K562 (cell line): Measurements from ENCODE around the gene TPCN1. TPM values are rescaled to one million over a fixed set of nuclear protein-coding genes. Genes with fewer than 3 reads are reported as not detected.

Experiments
- ATAC-seq: fragments of 200-7000 bp; cut with Tn5 transposase; 3 replicates; pipeline ENCODE4 v1.9.1; 2020; ENCODE audit warnings: moderate library complexity
- BruUV-seq: library from RNA; stranded (reverse); fragments of 400-500 nt; replicated peaks from 2 replicates; lab custom pipeline; 2021; lab: Mats Ljungman, UMichigan
- CTCF ChIA-PET: fragments of 300-600 bp; formaldehyde crosslinking; extraction: SDS; loops from one replicate; lab custom pipeline; 2021; ENCODE audit warnings: low intra/inter-chr PET ratio; lab: Yijun Ruan, JAX
- POLR2A ChIA-PET: fragments of 300-600, 350-650 bp; sonication (Branson Sonifier 250); formaldehyde crosslinking; extraction: SDS; loops from one replicate; lab custom pipeline; 2021; ENCODE audit warnings: antibody characterized with exemption, inconsistent platforms; lab: Yijun Ruan, JAX
- DNase-seq, 4 experiments: peaks; one replicate each; pipeline versions ENCODE4 v3.0.0 to v3.0.0-alpha.2; 2011 to 2018; ENCODE audit warnings: low spot score in 3 of 4, mixed read lengths in 3 of 4; ENCODE audit errors: extremely low read depth in 1 of 4
- FAIRE-seq: peaks from 2 replicates; lab custom pipeline; 2011; peaks lifted over from hg19 to GRCh38; lab: Jason Lieb, UNC
- H2AFZ ChIP-seq: 2 replicates; pipeline ENCODE4 v1.6.0; 2011; ENCODE audit warnings: low read depth, low read length, control low read depth, inconsistent platforms
- H3K27ac ChIP-seq: fragments of 200-600 bp; 3 replicates; pipeline ENCODE4 v1.8.0; 2011; ENCODE audit warnings: low read depth, mild to moderate bottlenecking, control low read depth, inconsistent platforms, low read length, moderate library complexity, mixed read lengths; ENCODE audit errors: extremely low read depth
- H3K27me3 ChIP-seq, 2 experiments: fragments of 300-600 bp in 1 of 2; 2 replicates in 1 of 2; 3 replicates in 1 of 2; pipeline versions ENCODE4 v1.6.0 to v1.8.0; 2011; ENCODE audit warnings: inconsistent platforms in 2 of 2, low read length in 2 of 2, mild to moderate bottlenecking in 1 of 2, mixed read lengths in 1 of 2, moderate library complexity in 1 of 2; ENCODE audit not compliant: control insufficient read depth in 2 of 2, insufficient read depth in 2 of 2
- H3K36me3 ChIP-seq: fragments of 300-600 bp; 3 replicates; pipeline ENCODE4 v1.8.0; 2011; ENCODE audit warnings: mild to moderate bottlenecking, low read length, inconsistent platforms; ENCODE audit not compliant: control insufficient read depth, insufficient read depth
- H3K4me1 ChIP-seq, 2 experiments: fragments of 200-600 bp in 1 of 2; replicated peaks in 1 of 2; 2 replicates in 1 of 2; 3 replicates in 1 of 2; pipeline versions ENCODE4 v1.5.1 to v1.8.0; 2011; ENCODE audit warnings: inconsistent platforms in 2 of 2, low read length in 2 of 2, mild to moderate bottlenecking in 1 of 2, mixed read lengths in 1 of 2, moderate library complexity in 1 of 2; ENCODE audit not compliant: control insufficient read depth in 2 of 2, insufficient read depth in 2 of 2
- H3K4me2 ChIP-seq: 2 replicates; pipeline ENCODE4 v1.6.1; 2011; ENCODE audit warnings: low read length, control low read depth, inconsistent platforms, mixed read lengths; ENCODE audit not compliant: insufficient read depth
- H3K4me3 ChIP-seq: fragments of 200-600 bp; sonication (generic), shearing (Covaris generic); 2 replicates; pipeline ENCODE4 v1.5.1; 2016; ENCODE audit warnings: control low read depth, inconsistent platforms
- H3K79me2 ChIP-seq: fragments of 200-600 bp; 3 replicates; pipeline ENCODE4 v1.8.0; 2011; ENCODE audit warnings: low read length, inconsistent platforms; ENCODE audit not compliant: control insufficient read depth, insufficient read depth
- H3K9ac ChIP-seq, 2 experiments: 2 replicates each; pipeline versions ENCODE4 v1.6.0 to v1.6.1; 2011; ENCODE audit warnings: low read depth in 2 of 2, low read length in 2 of 2, control low read depth in 1 of 2, inconsistent platforms in 1 of 2, mild to moderate bottlenecking in 1 of 2, mixed read lengths in 1 of 2; ENCODE audit not compliant: insufficient read depth in 1 of 2
- H3K9me1 ChIP-seq: one replicate; pipeline ENCODE4 v1.6.0; 2011; ENCODE audit warnings: inconsistent platforms, mild to moderate bottlenecking, low read length, moderate library complexity; ENCODE audit not compliant: control insufficient read depth, insufficient read depth
- H3K9me3 ChIP-seq: replicated peaks from 2 replicates; pipeline ENCODE4 v1.5.1; 2011; ENCODE audit warnings: low read depth, low read length, inconsistent platforms; ENCODE audit not compliant: control insufficient read depth, insufficient read depth
- H4K20me1 ChIP-seq: replicated peaks from 2 replicates; pipeline ENCODE4 v1.6.1; 2011; ENCODE audit warnings: low read length, inconsistent platforms, mixed read lengths; ENCODE audit not compliant: control insufficient read depth, insufficient read depth
- AFF4 ChIP-seq: sonication (generic); formaldehyde crosslinking; IDR thresholded peaks from 2 replicates; pipeline ENCODE4 v1.8.0; 2023; ENCODE audit warnings: mild to moderate bottlenecking, missing genetic modification reagents
- ARID3A ChIP-seq: IDR thresholded peaks from 2 replicates; pipeline ENCODE4 v1.6.1; 2012; ENCODE audit warnings: low read depth, low read length, improper control_type of control experiment, borderline replicate concordance
- ARID4B ChIP-seq: sonication (generic); formaldehyde crosslinking; IDR thresholded peaks from 2 replicates; pipeline ENCODE4 v1.8.0; 2022; ENCODE audit warnings: mild to moderate bottlenecking, missing genetic modification reagents
- COPS2 ChIP-seq: fragments of 450-650 bp; conservative IDR thresholded peaks from 2 replicates; pipeline ENCODE4 v1.6.1; 2016; ENCODE audit warnings: mild to moderate bottlenecking, moderate library complexity
- IFI16 ChIP-seq: fragments of 250-450 bp; sonication (Bioruptor Pico); IDR thresholded peaks from 2 replicates; pipeline ENCODE4 v2.1.2; 2022; ENCODE audit warnings: mild to moderate bottlenecking, inconsistent platforms
- MCM2 ChIP-seq: fragments of 450-650 bp; IDR thresholded peaks from 2 replicates; pipeline ENCODE4 v1.6.1; 2017; ENCODE audit warnings: low read depth, mild to moderate bottlenecking
- PHTF2 ChIP-seq: fragments of 250-450 bp; sonication (Bioruptor Pico); IDR thresholded peaks from 2 replicates; pipeline ENCODE4 v1.5.0; 2021; ENCODE audit warnings: mild to moderate bottlenecking
- POU5F1 ChIP-seq: fragments of 150-350 bp; IDR thresholded peaks from 2 replicates; pipeline ENCODE4 v1.6.1; 2014; ENCODE audit warnings: borderline replicate concordance, low read length, low read depth, mild to moderate bottlenecking; ENCODE audit not compliant: partially characterized antibody
- SMAD2 ChIP-seq: fragments of 150-350 bp; IDR thresholded peaks from 2 replicates; pipeline ENCODE4 v1.6.1; 2014; ENCODE audit warnings: low read depth, mild to moderate bottlenecking, low read length
- SRF ChIP-seq, 2 experiments: fragments of 250-450, 450-650 bp in 1 of 2; sonication (Bioruptor Pico) in 1 of 2; sonication (generic) in 1 of 2; formaldehyde crosslinking; IDR thresholded peaks; 2 replicates each; pipeline versions ENCODE4 v1.5.0 to v1.5.1; 2020 to 2022; ENCODE audit warnings: mild to moderate bottlenecking in 1 of 2, missing genetic modification reagents in 1 of 2
- ZNF354B ChIP-seq: fragments of 250-450 bp; sonication (Bioruptor Pico); IDR thresholded peaks from 2 replicates; pipeline ENCODE4 v1.4.0; 2020
- WGBS: fragments of 100-300 bp; shearing (Covaris generic); methylation state at CpG from one replicate; pipeline ENCODE4 v1.1.6; 2016; ENCODE audit warnings: low coverage, mixed read lengths; ENCODE audit not compliant: insufficient coverage; ENCODE audit errors: missing lambda C conversion rate; 5-methylcytosine and 5-hydroxymethylcytosine counted together
- in situ Hi-C: fragments of 300-500 bp; cut with MboI; formaldehyde crosslinking; loops from 4 replicates; pipeline ENCODE4 v1.15.0; 2018; ENCODE audit warnings: inconsistent platforms, mixed read lengths
- intact Hi-C: fragments of 100-400 bp; cut with micrococcal nuclease; formaldehyde crosslinking; loops from 2 replicates; pipeline ENCODE4 v1.14.2; 2022
- polyA plus RNA-seq, 8 experiments: library from polyadenylated mRNA; depleted of rRNA in 4 of 8; stranded (reverse) in 5 of 8; unstranded in 3 of 8; fragments of >200 nt; fragmentation: Nextera tagmentation in 2 of 8; fragmentation: Illumina TruSeq in 1 of 8; extraction: Ambion mirVana in 2 of 8; extraction: Trizol in 1 of 8; gene quantifications; 2 replicates each; pipeline versions ENCODE4 v1.2.1 to v1.2.3, GENCODE V29; 2011 to 2014; ENCODE audit warnings: inconsistent platforms in 1 of 8, missing spikeins in 1 of 8
- total RNA-seq, 7 experiments: library from RNA; depleted of rRNA in 6 of 7; stranded (reverse); fragments of >200 nt in 6 of 7; fragmentation: Illumina TruSeq in 2 of 7; extraction: Trizol in 2 of 7; gene quantifications; 2 replicates each; pipeline versions ENCODE4 v1.2.1 to v1.2.3, GENCODE V29; 2011 to 2021; ENCODE audit warnings: low replicate concordance in 1 of 7

The TPCN1 gene
- total and polyA plus RNA-seq, 9 of the 15 experiments (the other 6 are each of a cell fraction or from before 2014, with no cell fraction given), result 0.80 to 23.8 (median 7.4) TPM

GRCh38 chr12:113239811-113240331 lies 18.6 kb downstream of the TPCN1 start (continued):
- no peak for TF ChIP-seq ARID4B

GRCh38 chr12:113240395-113240794 lies 19.1 kb downstream of the TPCN1 start:
- in situ Hi-C loops (no loop called here), intact Hi-C loops (no loop called here)
- POLR2A ChIA-PET, result interaction anchor here (0.7 to 3.4 kb wide), 2 partner anchors 17 to 113 kb away, joined by 3 to 25 read pairs; no protein-coding TSS in a partner anchor
- WGBS, result 95% methylated on average over 3 of the region's 3 CpGs
- BruUV-seq, result no TSS peak
- CTCF ChIA-PET, result no interaction called here
- ATAC-seq (no peak), DNase-seq (no peak), FAIRE-seq (no peak)
- Histone ChIP-seq H4K20me1 (no peaks in the 10 kb centered on the region), H3K4me1 (peaks cover 33 to 39% of the 10 kb centered on the region in 2 experiments), H3K79me2 (no peaks in the 10 kb centered on the region), H3K36me3 (peaks cover 31% of the 10 kb centered on the region), H3K9me1 (no peaks in the 10 kb centered on the region), H2AFZ (no peak overlapping the region), H3K27me3 (no peaks in the 10 kb centered on the region), H3K9me3 (no peaks in the 10 kb centered on the region), H3K4me3 (no peak overlapping the region), H3K4me2 (no peak overlapping the region), H3K9ac (no peak overlapping the region), H3K27ac (no peak overlapping the region)
- TF ChIP-seq ARID3A (no peak), SRF (CRISPR knock-in tag; IDR thresholded peaks at IDR 0.05) (no peak), MCM2 (no peak), COPS2 (no peak), IFI16 (CRISPR knock-in tag) (no peak), AFF4 (no peak), SMAD2 (no peak), POU5F1 (no peak), PHTF2 (no peak), ZNF354B (CRISPR knock-in tag) (no peak)
